GM23248 (cell line): Measurements from ENCODE around the gene CREB5.

ENCODE experiments used
- EZH2 ChIP-seq: fragments of 200-600 bp; sonication (generic); IDR thresholded peaks from 2 replicates; pipeline ENCODE4 v1.6.1; 2018; ENCODE audit warnings: antibody characterized with exemption, mild to moderate bottlenecking; ENCODE audit not compliant: insufficient read depth, poor library complexity, severe bottlenecking
- EZH2phosphoT487 ChIP-seq: fragments of 200-600 bp; sonication (generic); IDR thresholded peaks from 2 replicates; pipeline ENCODE4 v1.6.1; 2018; ENCODE audit warnings: antibody characterized with exemption, moderate library complexity, mild to moderate bottlenecking, low read depth; ENCODE audit not compliant: insufficient read depth

DNA sequence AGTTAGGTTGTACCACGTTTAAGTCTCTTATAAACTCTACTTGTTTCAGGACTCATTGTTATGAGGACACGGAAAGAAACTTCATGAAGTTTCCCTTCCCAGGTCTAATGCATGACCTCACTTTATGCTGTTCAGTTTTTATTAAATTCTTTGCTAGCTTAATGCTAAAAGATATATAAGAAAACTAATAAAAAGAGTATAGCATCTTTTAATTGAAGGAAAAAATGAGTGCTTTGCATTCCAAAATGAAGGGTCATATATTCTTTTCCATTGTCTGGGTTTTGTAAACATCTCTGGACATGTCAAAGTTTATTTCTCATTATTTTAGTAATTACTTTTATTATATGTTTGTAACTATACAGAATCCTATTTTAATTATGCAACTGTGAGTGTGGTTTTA is 255.8 kb downstream of the CREB5 start:
- TF ChIP-seq EZH2 (no peak), EZH2phosphoT487 (no peak)
